ENCODE data around the gene PPOX.

GRCh38 chr1:161162052-161162451 is 4.2 kb upstream of the PPOX start:
- TF ChIP-seq CTCF (IDR thresholded peaks at IDR 0.05) (no peak), POLR2A (IDR thresholded peaks at IDR 0.05) (no peak)
